Hindlimb muscle (tissue), 1 donor: Measurements from ENCODE around the gene RHEB. TPM values are rescaled to one million over a fixed set of nuclear protein-coding genes. Genes with fewer than 3 reads are reported as not detected.

Experiments
- DNase-seq: peaks from one replicate; pipeline ENCODE4 v3.0.0-alpha.2; 2013
- polyA plus RNA-seq: library from polyadenylated mRNA; unstranded; fragments of 120-200 nt; gene quantifications from one replicate; pipeline ENCODE4 v1.2.1, GENCODE V29; 2013; ENCODE audit not compliant: insufficient read length

Gene RHEB
- polyA plus RNA-seq, 1 donor, result 74.0 TPM

DNA sequence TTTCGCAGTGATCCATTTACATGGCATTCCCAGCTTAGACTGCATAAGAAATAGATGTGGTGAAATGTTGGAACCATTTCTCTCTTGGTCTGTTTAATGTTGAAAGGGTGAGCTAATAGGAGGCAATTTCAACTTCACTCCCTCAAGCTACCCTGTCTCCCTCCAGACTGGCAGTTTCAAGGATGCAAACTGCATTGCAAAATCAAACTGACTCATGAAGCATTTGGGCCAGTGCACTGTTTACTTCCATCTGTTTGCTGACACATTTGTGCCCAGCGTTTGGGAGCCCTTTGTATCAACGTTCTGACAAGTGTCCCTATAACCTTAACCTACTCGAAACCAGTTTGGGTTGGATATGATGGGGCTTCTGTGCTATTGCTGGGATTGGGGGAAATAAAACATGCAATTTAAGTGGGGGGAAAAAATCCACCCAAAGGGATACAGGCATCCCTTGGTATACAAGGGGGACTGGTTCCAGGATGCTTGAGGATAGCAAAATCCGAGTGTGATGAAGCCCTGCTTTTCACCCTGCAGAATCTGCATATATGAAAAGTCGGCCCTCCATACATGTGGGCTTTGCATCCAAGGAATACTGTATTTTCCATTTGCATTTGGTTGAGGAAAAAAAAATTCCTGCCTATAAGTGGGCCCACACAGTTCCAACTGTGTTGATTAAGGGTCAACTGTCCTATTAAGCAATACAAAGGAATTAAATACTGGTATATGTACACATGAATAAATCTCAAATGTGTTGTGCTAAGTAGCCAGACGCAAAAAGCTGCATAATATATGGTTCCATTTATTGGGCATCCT is 15.6 kb downstream of the RHEB start:
- no peak for DNase-seq

- DNase-seq, result no peak
Measured at GRCh38 chr7:151501676-151502075, 18.0 kb downstream of the RHEB start.

DNA sequence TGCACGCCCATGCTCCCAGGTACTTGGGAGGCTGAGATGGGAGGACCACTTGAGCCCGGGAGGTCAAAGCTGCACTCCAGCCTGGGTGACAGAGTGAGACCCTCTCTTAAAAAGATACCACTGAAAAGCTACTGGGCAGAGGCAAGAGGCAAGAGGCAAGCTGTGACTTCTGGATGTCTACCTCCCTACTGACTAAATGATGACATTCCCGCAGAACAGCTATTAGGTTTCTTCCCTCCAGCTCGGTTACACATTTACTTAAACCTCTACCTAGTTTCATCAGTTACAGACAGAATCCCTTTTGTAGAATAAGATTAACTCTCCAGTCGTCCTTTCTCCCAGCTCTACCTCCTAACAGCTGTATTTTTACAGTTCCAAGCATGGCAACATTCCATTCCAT is 21.2 kb downstream of the RHEB start:
- no peak for DNase-seq

DNA sequence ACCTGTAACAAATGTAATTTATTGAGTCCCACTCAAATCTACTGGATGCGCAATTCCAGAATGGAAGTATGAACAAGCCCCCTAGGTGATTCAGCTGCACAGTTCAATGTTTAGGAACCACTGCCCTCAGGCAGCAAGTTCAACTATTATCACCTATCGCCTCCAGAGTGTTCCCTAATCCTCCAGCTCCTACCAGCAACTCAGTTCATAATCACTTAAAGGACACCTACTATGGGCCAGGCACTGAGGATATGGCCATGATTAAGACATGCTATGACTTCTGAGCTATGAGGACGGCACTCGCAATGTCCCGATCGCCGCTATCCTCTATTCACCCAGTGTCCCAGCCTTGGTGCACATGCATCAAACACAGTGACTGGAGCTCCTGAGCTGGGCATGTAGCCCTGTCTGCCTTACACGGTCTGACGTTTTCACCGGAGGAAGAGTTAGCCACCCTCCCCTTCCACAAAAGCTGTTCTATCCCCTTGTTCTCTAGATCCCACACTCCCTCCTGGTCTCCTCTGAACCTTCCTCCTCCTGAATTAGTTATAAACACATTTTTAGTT is 22.3 kb downstream of the RHEB start:
- no peak for DNase-seq

- no peak for DNase-seq
Measured at GRCh38 chr7:151495360-151495759, 24.3 kb downstream of the RHEB start.

DNA sequence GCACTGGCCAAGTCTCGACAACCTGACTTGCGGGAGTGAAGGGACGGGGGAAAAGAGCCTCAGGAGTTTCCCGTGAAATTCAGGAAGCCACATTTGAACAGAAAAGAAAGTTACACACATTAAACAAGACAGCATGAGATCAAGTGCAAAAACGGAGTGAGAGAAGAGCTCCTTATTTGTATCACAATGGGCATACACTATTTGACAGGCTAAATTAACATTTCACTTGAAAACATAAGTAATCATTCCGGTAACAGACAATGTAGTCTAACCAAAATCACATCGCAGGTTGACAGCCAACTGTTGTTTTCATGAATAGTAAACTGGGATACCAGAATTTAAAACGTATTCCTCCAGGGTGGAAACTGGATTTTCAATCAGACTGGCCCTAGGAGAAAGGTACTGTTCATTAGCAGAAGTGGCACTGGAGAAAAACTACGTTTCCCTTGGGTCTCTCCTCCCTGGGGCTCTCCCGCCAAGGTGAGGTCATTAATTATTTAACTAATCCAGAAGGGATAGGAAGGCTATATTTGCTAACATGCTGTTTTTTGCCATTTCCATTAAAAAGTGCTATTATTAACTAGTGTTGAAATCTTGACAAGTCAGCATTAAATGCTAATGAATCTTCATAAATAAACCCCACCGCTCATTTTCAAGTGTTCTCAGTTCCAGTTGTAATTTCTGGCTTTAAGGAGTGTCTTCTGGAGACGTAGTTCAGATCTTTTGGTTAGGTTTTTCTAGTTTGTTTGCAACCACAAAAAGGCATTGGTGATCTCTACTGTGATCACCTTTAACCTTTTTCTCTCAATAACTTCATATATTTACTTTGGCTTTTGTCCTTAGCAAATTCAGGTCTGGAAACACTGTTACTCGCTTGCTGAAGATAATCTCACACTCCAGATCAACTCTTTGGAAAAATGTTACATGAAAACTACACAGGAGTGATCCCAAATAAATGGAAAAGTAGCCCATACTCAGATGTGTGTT is 25.1 kb downstream of the RHEB start:
- no peak for DNase-seq

DNA sequence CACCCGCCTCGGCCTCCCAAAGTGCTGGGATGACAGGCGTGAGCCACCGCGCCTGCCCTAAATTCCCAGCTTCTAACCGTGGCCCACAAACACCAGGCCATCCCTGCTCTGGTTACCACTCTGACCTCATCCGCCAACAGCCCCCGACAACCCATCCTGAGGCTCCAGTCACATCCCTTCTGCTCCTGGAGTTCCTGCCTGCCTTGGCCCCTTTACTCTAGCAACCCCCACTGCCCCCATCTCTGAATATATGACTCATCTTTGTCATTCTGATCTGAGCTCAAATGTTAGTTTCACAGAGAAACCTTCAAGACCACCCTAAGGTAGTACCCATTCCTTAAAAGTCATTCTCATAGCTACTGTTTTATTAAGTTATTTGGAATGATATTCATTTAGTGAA is 26.6 kb downstream of the RHEB start:
- no peak for DNase-seq

DNA sequence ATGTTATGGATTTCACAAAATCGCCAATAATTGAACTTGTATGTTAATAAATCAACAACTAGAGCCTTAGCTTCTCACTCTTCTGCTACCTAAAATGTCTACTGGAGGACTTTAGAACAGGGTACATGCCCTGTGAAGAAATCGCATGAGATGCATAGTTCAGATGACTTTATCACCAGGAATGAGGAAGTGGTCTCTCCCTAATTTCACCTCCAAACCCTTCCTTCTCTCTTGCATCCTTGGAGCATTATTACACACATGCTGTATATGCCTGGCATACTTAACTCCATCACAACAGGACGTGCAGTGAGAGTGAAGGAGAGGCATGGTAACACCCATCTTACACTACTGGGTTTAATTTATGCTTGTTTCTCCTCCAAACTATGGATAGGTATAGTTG is 27.8 kb downstream of the RHEB start:
- DNase-seq, result no peak

- DNase-seq, result no peak
Measured at GRCh38 chr7:151490456-151491105, 29.1 kb downstream of the RHEB start.

- no peak for DNase-seq
Measured at GRCh38 chr7:151489498-151489897, 30.2 kb downstream of the RHEB start.

GRCh38 chr7:151488096-151488495 is 31.6 kb downstream of the RHEB start:
- DNase-seq, result no peak

DNA sequence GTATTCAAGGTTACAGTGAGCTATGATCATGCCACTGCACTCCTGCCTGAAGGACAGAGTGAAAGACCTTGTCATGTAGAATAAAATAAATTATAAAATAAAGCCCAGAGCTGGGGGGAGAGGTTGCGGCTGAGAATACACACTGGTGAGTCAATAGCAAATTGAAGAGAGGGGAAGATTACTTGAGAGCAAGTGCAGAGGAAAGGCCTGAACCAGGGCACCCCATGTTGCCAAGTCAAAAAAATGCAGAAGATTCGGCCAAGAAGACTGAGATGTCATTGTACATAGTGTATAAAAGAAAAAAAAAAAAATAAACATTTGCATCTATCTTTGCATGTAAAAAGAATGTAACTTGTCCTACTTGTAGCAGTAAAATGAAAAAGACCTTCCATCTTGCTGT is 32.5 kb downstream of the RHEB start:
- DNase-seq, result no peak

DNA sequence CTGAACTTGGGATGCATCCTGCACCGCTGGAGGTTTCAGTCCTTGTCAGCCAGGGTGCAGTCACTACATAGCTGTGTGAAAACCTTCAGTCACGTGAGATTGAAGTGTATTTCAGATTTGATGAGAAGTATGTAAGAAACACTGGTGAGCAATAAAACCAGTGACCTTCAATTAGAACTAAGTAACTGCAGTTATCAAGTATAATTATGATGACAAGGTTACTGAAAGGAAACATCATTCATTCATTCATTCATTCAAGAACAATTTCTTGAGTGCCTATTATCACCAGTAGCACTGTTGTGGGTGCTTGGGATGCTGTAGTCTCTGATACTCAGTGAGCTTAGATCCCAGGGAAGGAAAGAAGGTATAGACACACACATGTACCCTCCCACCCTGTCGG is 33.6 kb downstream of the RHEB start:
- no peak for DNase-seq

- no peak for DNase-seq
Measured at GRCh38 chr7:151484971-151485707, 34.6 kb downstream of the RHEB start.

- no peak for DNase-seq
Measured at GRCh38 chr7:151483711-151483983, 36.0 kb downstream of the RHEB start.

DNA sequence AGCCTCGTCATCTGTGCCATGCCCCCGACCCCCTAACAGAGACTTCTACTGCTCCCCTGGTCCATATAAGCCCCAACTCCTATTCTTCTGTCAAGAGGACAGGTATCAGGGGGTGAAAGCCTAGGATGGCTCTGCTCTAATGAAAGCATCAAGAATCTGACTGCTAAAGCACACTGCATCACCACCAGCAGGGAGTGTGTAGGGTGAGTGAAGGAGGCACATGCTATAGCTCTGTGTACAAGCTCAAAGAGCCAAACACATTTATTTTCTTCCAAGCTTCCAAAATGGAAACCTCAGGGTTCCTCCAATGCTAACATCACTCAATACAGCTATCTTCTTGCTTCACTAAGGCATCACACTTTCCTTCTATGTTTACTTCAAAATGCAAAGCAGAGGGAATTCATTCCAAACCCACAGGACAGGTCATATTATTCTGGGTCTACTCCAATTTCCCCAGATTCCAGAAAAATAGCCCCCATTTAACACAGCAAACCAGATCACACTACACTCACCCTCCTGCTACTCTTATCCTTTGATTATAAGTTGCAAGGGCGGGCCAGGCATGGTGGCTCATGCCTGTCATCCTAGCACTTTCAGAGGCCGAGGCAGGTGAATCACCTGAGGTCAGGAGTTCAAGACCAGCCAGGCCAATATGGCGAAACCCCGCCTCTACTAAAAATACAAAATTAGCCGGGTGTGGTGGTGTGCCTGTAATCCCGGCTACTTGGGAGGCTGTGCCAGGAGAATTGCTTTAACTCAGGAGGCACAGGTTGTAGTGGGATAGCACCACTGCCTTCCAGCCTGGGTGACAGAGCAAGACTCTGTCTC is 36.6 kb downstream of the RHEB start:
- DNase-seq, result no peak

DNA sequence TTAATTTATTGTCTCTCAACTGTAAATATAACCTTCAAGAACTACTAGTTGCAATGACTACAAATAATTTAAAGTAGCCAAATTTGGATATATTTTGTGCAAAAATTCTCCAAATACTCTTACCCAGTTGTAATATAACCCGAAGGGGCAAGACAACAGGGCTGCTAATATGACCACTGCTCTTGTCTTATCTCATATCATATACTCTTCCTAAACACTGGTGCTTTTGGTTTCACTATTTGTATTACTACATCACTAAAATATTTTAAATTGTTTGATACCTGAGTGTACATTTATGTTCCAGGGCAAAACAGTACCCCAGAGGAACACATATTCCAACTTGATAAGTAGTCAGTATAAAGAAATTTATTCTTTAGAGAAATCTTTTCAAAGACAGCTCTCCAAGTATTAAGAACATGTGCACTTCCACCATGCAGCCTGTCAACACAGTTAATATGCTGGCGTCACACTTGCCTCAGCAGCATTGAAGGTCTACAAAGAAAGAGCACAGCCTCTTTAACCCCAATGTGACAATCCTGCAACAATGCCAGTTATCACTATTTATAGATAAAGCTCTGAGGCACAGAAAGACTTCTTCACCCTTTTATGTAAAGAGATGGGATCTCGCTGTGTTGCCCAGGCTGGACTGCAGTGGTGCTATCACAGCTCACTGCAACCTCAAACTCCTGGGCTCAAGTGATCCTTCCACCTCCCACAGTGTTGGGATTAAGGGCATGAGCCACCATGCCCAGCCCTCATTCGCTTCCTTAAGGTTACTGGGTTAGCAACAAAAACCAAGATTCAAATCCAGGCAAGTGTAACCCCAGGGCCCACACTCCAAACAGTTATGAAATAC is 37.8 kb downstream of the RHEB start:
- DNase-seq, result no peak

DNA sequence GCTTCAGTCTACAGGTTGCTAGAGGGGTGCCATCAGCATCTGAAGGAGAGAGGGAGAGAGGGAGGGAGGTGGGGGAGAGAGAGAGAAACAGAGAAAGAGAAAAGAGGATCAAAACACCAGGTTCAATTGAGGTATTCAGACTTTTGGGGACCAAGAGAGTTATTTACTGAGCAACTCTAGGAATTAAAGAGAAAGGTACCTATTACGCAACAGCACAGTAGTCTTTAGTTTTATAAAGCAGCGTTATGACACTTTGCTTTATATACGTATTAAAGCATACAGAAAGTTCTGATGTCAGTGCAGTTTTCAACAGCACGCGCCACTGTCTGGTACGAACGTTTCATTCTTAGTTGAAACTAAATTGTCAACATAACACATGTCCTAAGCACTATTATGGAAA is 41.8 kb downstream of the RHEB start:
- no peak for DNase-seq

DNA sequence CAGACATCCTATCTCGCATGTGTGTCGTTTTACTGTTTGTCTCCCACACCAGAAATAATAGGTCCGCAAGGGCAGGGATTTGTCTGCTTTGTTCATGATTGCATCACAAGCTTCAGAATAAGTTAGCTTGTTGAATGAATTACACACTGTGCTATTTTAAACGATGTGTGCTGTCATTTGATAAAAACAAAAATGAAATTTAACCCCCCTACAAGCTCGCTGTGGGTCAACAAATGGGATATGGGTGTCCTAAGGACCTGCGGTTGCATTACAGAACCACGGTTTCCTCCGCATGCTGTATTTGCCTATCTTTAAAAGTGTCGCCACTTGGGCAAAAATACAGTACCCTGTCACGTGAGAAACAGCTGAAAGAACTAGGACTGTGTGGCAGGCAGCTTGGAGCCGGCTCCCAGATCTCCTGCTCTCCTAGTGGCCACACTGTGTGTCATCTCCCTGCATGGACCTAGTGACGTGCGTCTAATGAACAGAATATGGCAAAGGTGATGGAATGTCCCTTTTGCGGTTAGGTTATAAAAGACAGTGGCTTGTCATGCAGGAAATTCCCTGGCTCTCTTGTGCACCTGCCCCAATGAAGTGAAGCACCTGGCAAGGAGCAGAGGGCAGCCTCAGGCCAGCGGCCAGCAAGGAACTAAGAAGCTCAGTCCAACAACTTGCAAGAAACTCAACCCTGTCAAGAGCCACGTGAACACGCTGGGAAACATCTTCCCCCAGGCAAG is 46.9 kb downstream of the RHEB start:
- no peak for DNase-seq

DNA sequence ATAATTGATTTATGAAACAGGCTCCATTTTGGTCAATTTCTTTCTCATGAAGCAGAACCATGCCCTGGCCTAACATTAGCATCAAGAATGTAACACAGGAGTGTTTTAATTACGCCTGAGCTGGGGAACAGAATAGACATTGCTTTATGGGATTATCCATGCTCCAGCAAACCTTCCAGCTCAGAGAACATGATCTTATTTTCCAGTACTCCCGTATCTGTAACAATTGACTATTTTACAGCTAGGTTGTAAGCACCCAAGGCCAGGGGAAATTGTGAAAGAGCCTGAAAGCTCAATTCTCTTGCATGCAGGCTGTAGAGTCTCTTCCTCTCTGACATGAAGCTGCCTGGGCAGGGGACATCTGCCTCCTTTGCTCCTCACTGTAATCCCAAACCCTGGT is 49.0 kb downstream of the RHEB start:
- no peak for DNase-seq
